Smooth muscle cell (in vitro differentiated cells): ENCODE results near the gene GDF2. TPM values are rescaled to one million over a fixed set of nuclear protein-coding genes. Genes with fewer than 3 reads are reported as not detected.

Experiments
- DNase-seq: peaks from one replicate; lab custom pipeline; 2025; ENCODE audit not compliant: unreplicated experiment; lab: John Stamatoyannopoulos, UW
- H2AFZ ChIP-seq: fragments of 200-600 bp; sonication (generic); 2 replicates; pipeline ENCODE4 v1.6.0; 2016; ENCODE audit warnings: antibody characterized with exemption, low read depth, mild to moderate bottlenecking
- H3F3A ChIP-seq: fragments of 200-600 bp; sonication (generic); 2 replicates; pipeline ENCODE4 v1.6.0; 2017; ENCODE audit warnings: antibody characterized with exemption, low read depth
- H3K27ac ChIP-seq: fragments of 200-600 bp; sonication (generic); 2 replicates; pipeline ENCODE4 v1.5.1; 2016; ENCODE audit warnings: low read depth, mild to moderate bottlenecking
- H3K27me3 ChIP-seq: fragments of 200-600 bp; sonication (generic); 2 replicates; pipeline ENCODE4 v1.6.1; 2016; ENCODE audit warnings: low read depth, mild to moderate bottlenecking
- H3K36me3 ChIP-seq: fragments of 200-600 bp; sonication (generic); 2 replicates; pipeline ENCODE4 v1.5.1; 2016; ENCODE audit warnings: low read depth
- H3K4me1 ChIP-seq: fragments of 200-600 bp; sonication (generic); 2 replicates; pipeline ENCODE4 v1.5.1; 2016; ENCODE audit warnings: low read depth
- H3K4me2 ChIP-seq: fragments of 200-600 bp; sonication (generic); 2 replicates; pipeline ENCODE4 v1.6.0; 2016; ENCODE audit warnings: mild to moderate bottlenecking
- H3K4me3 ChIP-seq: fragments of 200-600 bp; sonication (generic); 2 replicates; pipeline ENCODE4 v1.5.1; 2016; ENCODE audit warnings: mild to moderate bottlenecking
- H3K79me2 ChIP-seq: fragments of 200-600 bp; sonication (generic); 2 replicates; pipeline ENCODE4 v1.6.0; 2016; ENCODE audit warnings: low read depth, mild to moderate bottlenecking
- H3K9ac ChIP-seq: fragments of 200-600 bp; sonication (generic); 2 replicates; pipeline ENCODE4 v1.6.0; 2016; ENCODE audit warnings: low read depth
- H3K9me3 ChIP-seq: fragments of 200-600 bp; sonication (generic); replicated peaks from 2 replicates; pipeline ENCODE4 v1.5.1; 2016; ENCODE audit warnings: low read depth
- H4K20me1 ChIP-seq: fragments of 200-600 bp; sonication (generic); 2 replicates; pipeline ENCODE4 v1.6.0; 2016; ENCODE audit warnings: low read depth
- WGBS: methylation state at CpG from one replicate; pipeline ENCODE4 v1.1.7; 2016; ENCODE audit warnings: low lambda C conversion rate; 5-methylcytosine and 5-hydroxymethylcytosine counted together
- polyA plus RNA-seq: library from polyadenylated mRNA; unstranded; fragments of >200 nt; fragmentation: Nextera tagmentation; extraction: Ambion mirVana; gene quantifications from 2 replicates; pipeline ENCODE4 v1.2.1, GENCODE V29; 2016
- total RNA-seq: library from RNA; depleted of rRNA; stranded (reverse); fragments of >200 nt; gene quantifications from 2 replicates; pipeline ENCODE4 v1.2.3, GENCODE V29; 2014
- TF ChIP-seq, protein P1 (sequence below): fragments of 200-600 bp; sonication (generic); IDR thresholded peaks from 2 replicates; pipeline ENCODE4 v1.5.1; 2017; ENCODE audit warnings: borderline replicate concordance, mild to moderate bottlenecking, antibody characterized with exemption; ENCODE audit not compliant: insufficient read depth, poor library complexity, severe bottlenecking

GDF2 gene
- total and polyA plus RNA-seq, 2 experiments from 2014 or later = not detected

DNA sequence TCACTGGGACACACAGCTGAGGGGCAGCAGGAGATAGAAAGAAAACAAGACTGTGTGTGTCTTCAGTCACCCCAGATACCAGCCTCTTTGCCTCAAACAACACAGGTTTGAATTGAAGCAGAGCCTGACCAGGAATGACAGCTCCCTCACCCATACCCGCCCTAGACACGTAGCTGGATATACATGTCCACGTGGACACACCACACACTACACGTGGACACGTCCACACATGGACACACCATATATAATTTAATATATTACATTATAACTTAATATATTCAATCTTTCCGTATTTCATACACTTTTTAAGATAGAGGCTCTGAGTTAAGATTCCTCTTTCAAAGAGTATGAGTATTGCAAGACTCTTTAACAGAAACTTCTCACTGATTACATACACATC, 11.3 kb downstream of the GDF2 start:
- H3K27me3 ChIP-seq = peaks cover 10% of the 10 kb centered on the region
- TF ChIP-seq, protein P1, sequence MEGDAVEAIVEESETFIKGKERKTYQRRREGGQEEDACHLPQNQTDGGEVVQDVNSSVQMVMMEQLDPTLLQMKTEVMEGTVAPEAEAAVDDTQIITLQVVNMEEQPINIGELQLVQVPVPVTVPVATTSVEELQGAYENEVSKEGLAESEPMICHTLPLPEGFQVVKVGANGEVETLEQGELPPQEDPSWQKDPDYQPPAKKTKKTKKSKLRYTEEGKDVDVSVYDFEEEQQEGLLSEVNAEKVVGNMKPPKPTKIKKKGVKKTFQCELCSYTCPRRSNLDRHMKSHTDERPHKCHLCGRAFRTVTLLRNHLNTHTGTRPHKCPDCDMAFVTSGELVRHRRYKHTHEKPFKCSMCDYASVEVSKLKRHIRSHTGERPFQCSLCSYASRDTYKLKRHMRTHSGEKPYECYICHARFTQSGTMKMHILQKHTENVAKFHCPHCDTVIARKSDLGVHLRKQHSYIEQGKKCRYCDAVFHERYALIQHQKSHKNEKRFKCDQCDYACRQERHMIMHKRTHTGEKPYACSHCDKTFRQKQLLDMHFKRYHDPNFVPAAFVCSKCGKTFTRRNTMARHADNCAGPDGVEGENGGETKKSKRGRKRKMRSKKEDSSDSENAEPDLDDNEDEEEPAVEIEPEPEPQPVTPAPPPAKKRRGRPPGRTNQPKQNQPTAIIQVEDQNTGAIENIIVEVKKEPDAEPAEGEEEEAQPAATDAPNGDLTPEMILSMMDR = no peak
- H3K36me3 ChIP-seq = no peaks in the 10 kb centered on the region
- H2AFZ ChIP-seq = no peak overlapping the region
- H3K4me3 ChIP-seq = no peak overlapping the region
- H3K27ac ChIP-seq = no peak overlapping the region
- no peaks in the 10 kb centered on the region for H3K4me1 ChIP-seq
- no peaks in the 10 kb centered on the region for H4K20me1 ChIP-seq
- H3K79me2 ChIP-seq = no peaks in the 10 kb centered on the region
- DNase-seq = no peak
- 84% methylated on average over 6 of the region's 6 CpGs for WGBS
- H3K9ac ChIP-seq = no peak overlapping the region
- no peaks in the 10 kb centered on the region for H3F3A ChIP-seq
- no peak overlapping the region for H3K4me2 ChIP-seq
- no peaks in the 10 kb centered on the region for H3K9me3 ChIP-seq

GRCh38 chr10:47334466-47335295, 12.4 kb downstream of the GDF2 start:
- Histone ChIP-seq H3K27me3 (peaks cover 10% of the 10 kb centered on the region), H3K27ac (no peak overlapping the region), H3K4me3 (no peak overlapping the region), H3K9me3 (no peaks in the 10 kb centered on the region), H3K79me2 (no peaks in the 10 kb centered on the region), H3F3A (no peaks in the 10 kb centered on the region), H4K20me1 (no peaks in the 10 kb centered on the region), H2AFZ (no peak overlapping the region), H3K36me3 (no peaks in the 10 kb centered on the region), H3K9ac (no peak overlapping the region), H3K4me1 (no peaks in the 10 kb centered on the region), H3K4me2 (no peak overlapping the region)
- no peak for DNase-seq
- TF ChIP-seq, protein P1 = no peak
- WGBS = 86% methylated on average over 8 of the region's 8 CpGs

- Histone ChIP-seq H3K4me2 (no peak overlapping the region), H3K4me1 (no peaks in the 10 kb centered on the region), H4K20me1 (no peaks in the 10 kb centered on the region), H3F3A (no peaks in the 10 kb centered on the region), H3K9ac (no peak overlapping the region), H3K79me2 (no peaks in the 10 kb centered on the region), H3K27ac (no peak overlapping the region), H3K27me3 (peaks cover 10% of the 10 kb centered on the region), H3K36me3 (no peaks in the 10 kb centered on the region), H3K4me3 (no peak overlapping the region), H2AFZ (no peak overlapping the region), H3K9me3 (no peaks in the 10 kb centered on the region)
- DNase-seq = no peak
- TF ChIP-seq, protein P1 = no peak
- whole genome bisulfite sequencing = 88% methylated on average over 5 of the region's 5 CpGs
Measured at GRCh38 chr10:47335906-47336305, 13.7 kb downstream of the GDF2 start.
